Ramos (cell line): Measurements from ENCODE around the gene SUCNR1.
"Not testable (repeated sequence)": the region's sequence is repeated elsewhere in the genome, so short reads cannot be mapped to it uniquely, and the experiment has no call there.

Experiments used
- in situ Hi-C: fragments of 300-500 bp; cut with MboI; formaldehyde crosslinking; loops from one replicate; pipeline ENCODE4 v1.14.3; 2022; ENCODE audit warnings: low sequenced_read_pairs; ENCODE audit not compliant: unreplicated experiment

SUCNR1 gene

DNA sequence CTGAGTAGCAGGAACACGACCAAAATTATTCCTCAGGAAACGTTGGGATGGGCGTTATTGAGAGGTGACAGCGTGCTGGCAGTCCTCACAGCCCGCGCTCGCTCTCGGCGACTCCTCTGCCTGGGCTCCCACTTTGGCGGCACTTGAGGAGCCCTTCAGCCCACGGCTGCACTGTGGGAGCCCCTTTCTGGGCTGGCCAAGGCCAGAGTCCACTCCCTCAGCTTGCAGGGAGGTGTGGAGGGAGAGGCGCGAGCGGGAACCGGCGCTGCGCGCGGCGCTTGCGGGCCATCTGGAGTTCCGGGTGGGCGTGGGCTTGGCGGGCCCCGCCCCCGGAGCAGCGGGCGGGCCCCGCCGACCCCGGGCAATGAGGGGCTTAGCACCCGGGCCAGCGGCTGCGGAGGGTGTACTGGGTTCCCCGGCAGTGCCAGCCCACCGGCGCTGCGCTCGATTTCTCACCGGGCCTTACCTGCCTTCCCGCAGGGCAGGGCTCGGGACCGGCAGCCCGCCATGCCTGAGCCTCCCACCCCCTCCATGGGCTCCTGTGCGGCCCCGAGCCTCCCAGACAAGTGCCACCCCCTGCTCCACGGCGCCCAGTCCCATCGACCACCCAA, 54.6 kb downstream of the SUCNR1 start:
- in situ Hi-C loops, result not testable (repeated sequence)

DNA sequence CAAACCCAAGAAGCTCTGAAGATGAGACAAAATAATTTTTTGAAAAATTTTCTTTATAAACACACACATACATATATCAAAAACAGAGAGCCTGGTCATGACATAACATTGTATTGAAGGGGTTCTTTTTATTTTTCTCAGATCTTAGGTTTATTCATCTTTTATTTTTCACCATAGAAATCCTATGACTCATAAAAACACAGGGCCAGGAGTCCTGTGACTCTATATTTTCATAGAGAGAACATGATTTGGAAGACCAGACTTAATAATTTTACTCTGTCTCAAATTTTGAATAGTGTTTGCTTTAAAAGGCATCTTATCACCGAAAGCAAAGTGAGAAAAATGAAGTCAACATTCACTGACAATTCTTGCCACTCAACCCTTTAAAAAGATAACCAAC, 57.7 kb downstream of the SUCNR1 start:
- in situ Hi-C loops, result no loop called here

DNA sequence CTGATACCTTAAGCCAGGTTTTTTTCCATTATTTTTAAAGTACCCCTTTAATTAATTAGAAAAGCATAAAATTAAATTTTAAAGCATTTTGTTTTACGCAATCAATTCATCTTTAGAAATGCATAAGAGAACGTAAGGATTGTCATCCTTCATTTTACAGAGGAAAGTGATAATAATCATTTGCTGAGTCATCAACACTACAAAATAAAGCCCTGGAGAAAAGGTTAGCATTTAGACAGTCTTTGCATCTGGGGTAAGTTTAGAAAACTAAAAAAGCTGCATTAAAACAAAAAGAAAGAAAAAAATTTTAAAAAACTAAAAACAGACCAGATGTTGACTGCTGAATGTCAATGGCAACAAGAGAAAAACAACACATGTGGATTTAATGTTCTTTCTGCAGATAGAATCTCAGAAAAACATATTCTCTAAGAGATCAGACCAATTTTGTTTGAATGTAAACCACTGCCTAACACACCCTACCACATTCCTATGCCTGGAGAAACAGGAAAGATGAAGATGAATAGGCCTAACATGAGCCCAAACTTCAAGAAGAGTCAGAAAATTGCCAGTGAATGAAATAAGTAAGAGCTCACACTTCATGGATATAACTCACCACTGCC, 59.9 kb downstream of the SUCNR1 start:
- in situ Hi-C loops, result no loop called here
